ENCODE results near the gene UNC5B.

DNA sequence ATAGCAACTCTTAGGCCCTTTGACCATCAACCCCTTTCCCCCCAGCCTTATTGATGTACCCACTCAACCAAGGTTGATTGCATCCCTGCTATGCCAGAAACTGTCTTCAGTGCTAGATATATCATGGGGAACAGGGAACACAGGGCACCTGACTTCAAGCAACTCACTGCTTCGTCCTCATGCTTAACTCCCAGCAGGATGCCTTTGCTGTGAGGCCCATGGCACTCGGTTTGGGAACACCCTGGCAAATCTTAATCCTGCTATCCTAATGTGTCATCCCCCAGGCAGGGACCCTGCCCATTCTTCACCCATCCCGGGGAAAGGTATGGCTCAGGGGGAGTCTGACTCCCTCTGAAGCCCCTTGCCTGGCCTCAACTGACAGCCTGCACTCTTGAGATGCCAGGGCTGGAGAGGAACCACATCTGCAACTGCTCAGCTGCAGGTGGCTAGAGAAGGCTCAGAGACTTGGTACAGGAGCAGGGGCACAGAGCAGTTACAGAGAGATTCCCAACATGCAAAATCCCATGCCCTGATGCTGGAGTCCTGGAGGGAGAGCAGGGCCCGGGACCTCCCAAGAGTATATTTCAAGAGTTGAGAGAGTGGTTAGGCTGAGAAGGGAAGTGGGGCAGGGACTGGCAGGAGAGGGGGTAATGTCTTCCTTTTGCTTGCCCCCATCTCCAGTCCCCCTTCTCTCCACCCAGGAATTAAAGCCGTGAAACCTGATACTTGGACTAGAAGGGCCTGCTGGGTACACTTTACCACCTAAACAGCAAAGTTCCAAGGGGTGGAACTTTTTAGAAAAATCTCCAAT lies 2.4 kb upstream of the UNC5B start:
- TF ChIP-seq, protein P1, sequence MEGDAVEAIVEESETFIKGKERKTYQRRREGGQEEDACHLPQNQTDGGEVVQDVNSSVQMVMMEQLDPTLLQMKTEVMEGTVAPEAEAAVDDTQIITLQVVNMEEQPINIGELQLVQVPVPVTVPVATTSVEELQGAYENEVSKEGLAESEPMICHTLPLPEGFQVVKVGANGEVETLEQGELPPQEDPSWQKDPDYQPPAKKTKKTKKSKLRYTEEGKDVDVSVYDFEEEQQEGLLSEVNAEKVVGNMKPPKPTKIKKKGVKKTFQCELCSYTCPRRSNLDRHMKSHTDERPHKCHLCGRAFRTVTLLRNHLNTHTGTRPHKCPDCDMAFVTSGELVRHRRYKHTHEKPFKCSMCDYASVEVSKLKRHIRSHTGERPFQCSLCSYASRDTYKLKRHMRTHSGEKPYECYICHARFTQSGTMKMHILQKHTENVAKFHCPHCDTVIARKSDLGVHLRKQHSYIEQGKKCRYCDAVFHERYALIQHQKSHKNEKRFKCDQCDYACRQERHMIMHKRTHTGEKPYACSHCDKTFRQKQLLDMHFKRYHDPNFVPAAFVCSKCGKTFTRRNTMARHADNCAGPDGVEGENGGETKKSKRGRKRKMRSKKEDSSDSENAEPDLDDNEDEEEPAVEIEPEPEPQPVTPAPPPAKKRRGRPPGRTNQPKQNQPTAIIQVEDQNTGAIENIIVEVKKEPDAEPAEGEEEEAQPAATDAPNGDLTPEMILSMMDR (IDR thresholded peaks at IDR 0.05), result no peak
- TF ChIP-seq HMGA2 (CRISPR knock-in tag; IDR thresholded peaks at IDR 0.05), result no peak
- TF ChIP-seq ATF1 (CRISPR knock-in tag; IDR thresholded peaks at IDR 0.05), result no peak
- TF ChIP-seq MAX (CRISPR knock-in tag; IDR thresholded peaks at IDR 0.05), result no peak
- no peak for TF ChIP-seq IRF1 (CRISPR knock-in tag; IDR thresholded peaks at IDR 0.05)
- no peak for TF ChIP-seq AR (CRISPR knock-in tag; IDR thresholded peaks at IDR 0.05)
- TF ChIP-seq, protein P2, sequence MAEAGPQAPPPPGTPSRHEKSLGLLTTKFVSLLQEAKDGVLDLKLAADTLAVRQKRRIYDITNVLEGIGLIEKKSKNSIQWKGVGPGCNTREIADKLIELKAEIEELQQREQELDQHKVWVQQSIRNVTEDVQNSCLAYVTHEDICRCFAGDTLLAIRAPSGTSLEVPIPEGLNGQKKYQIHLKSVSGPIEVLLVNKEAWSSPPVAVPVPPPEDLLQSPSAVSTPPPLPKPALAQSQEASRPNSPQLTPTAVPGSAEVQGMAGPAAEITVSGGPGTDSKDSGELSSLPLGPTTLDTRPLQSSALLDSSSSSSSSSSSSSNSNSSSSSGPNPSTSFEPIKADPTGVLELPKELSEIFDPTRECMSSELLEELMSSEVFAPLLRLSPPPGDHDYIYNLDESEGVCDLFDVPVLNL (CRISPR knock-in tag; IDR thresholded peaks at IDR 0.05; ENCODE audit: borderline replicate concordance, low read depth), result no peak
- TF ChIP-seq MXD4 (CRISPR knock-in tag; IDR thresholded peaks at IDR 0.05; ENCODE audit: borderline replicate concordance), result no peak
- no peak for TF ChIP-seq MYBL2 (CRISPR knock-in tag; IDR thresholded peaks at IDR 0.05)
- TF ChIP-seq ETV6 (CRISPR knock-in tag; IDR thresholded peaks at IDR 0.05), result no peak
- TF ChIP-seq, protein P3, sequence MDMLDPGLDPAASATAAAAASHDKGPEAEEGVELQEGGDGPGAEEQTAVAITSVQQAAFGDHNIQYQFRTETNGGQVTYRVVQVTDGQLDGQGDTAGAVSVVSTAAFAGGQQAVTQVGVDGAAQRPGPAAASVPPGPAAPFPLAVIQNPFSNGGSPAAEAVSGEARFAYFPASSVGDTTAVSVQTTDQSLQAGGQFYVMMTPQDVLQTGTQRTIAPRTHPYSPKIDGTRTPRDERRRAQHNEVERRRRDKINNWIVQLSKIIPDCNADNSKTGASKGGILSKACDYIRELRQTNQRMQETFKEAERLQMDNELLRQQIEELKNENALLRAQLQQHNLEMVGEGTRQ (CRISPR knock-in tag; IDR thresholded peaks at IDR 0.05), result no peak
- TF ChIP-seq ZNF121 (CRISPR knock-in tag; IDR thresholded peaks at IDR 0.05), result no peak

All from WTC11 (cell line).